ENCODE measurements around the gene BCAR3. TPM values are rescaled to one million over a fixed set of nuclear protein-coding genes. Genes with fewer than 3 reads are reported as not detected.

The BCAR3 gene
- total RNA-seq, 3 donors from 2014 or later (not counting 1 experiment from before 2014, with no cell fraction given): 0.52 to 6.5 (median 2.4) TPM

DNA sequence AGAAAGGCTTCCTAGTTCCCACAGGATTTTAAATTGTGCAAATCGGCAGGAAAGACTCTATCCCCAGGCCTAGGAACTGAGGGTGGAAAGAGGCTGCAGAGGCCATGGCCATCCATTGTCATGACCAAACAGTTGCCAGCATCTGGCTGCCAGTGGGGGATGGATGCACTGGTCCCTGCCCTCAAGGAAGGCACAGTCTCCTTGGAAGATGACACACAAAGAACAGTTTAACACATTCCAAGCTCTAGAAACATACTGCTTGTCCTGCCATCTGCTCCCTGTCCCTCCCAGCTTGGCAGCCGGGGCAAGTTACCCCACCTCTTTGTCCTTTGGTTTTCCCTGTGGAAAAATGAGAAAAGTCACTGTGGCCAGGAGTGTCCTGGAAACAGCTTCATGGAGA lies 83.2 kb downstream of the BCAR3 start:
- H3K27me3 Mint-ChIP-seq (ENCODE audit: low read depth in 2 of 2): peaks cover 0 to 7% of the 10 kb centered on the region in 2 donors
- H3K27ac Mint-ChIP-seq: no peak overlapping the region
- Histone ChIP-seq H3K4me1 (ENCODE audit: control insufficient read depth, insufficient read depth, low read length) (no peaks in the 10 kb centered on the region), H3K27me3 (ENCODE audit: control insufficient read depth, insufficient read depth, low read length) (no peaks in the 10 kb centered on the region), H3K27ac (ENCODE audit: low read length) (no peak overlapping the region), H3K36me3 (ENCODE audit: control insufficient read depth, insufficient read depth, low read length) (no peaks in the 10 kb centered on the region), H3K4me3 (ENCODE audit: low read length) (no peak overlapping the region), H3K9me3 (ENCODE audit: control insufficient read depth, insufficient read depth, low read length) (no peaks in the 10 kb centered on the region)
- TF ChIP-seq, protein P1, sequence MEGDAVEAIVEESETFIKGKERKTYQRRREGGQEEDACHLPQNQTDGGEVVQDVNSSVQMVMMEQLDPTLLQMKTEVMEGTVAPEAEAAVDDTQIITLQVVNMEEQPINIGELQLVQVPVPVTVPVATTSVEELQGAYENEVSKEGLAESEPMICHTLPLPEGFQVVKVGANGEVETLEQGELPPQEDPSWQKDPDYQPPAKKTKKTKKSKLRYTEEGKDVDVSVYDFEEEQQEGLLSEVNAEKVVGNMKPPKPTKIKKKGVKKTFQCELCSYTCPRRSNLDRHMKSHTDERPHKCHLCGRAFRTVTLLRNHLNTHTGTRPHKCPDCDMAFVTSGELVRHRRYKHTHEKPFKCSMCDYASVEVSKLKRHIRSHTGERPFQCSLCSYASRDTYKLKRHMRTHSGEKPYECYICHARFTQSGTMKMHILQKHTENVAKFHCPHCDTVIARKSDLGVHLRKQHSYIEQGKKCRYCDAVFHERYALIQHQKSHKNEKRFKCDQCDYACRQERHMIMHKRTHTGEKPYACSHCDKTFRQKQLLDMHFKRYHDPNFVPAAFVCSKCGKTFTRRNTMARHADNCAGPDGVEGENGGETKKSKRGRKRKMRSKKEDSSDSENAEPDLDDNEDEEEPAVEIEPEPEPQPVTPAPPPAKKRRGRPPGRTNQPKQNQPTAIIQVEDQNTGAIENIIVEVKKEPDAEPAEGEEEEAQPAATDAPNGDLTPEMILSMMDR (IDR thresholded peaks at IDR 0.05): no peak
- 88% methylated on average over 2 of the region's 2 CpGs for WGBS (ENCODE audit: insufficient coverage)
- intact Hi-C loops (cut with micrococcal nuclease): no loop called here
- no peaks in the 10 kb centered on the region for H3K36me3 Mint-ChIP-seq
- no peak for DNase-seq
- no peak for ATAC-seq
- no peaks in the 10 kb centered on the region for H3K9me3 Mint-ChIP-seq
- no peak overlapping the region for H3K4me3 Mint-ChIP-seq
- no peaks in the 10 kb centered on the region for H3K4me1 Mint-ChIP-seq

DNA sequence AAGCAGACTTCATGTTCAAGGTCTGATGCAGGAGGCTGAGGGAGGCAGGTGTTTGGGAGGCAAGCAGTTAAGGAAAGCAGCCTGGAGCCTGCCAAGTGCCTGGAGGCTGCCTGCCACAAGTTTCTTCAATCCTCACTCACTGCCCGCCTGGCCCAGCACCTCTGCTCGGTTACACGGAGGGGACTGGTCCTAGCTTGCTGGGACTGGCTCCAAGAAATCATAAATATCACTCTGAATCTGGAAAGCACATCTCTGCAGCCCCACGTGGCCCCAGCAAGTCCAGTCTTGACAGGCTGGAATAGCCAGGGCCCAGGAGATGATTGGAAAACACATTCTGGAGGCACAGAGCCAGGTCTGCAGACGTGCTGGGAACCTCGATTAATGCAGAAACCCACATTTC lies 83.9 kb downstream of the BCAR3 start:
- Histone ChIP-seq H3K4me3 (ENCODE audit: low read length) (no peak overlapping the region), H3K9me3 (ENCODE audit: control insufficient read depth, insufficient read depth, low read length) (no peaks in the 10 kb centered on the region), H3K27me3 (ENCODE audit: control insufficient read depth, insufficient read depth, low read length) (no peaks in the 10 kb centered on the region), H3K27ac (ENCODE audit: low read length) (no peak overlapping the region), H3K4me1 (ENCODE audit: control insufficient read depth, insufficient read depth, low read length) (no peaks in the 10 kb centered on the region), H3K36me3 (ENCODE audit: control insufficient read depth, insufficient read depth, low read length) (no peaks in the 10 kb centered on the region)
- H3K27ac Mint-ChIP-seq: no peak overlapping the region
- H3K27me3 Mint-ChIP-seq (ENCODE audit: low read depth in 2 of 2): peaks cover 0 to 7% of the 10 kb centered on the region in 2 donors
- no peak overlapping the region for H3K4me3 Mint-ChIP-seq
- intact Hi-C loops (cut with micrococcal nuclease): no loop called here
- H3K36me3 Mint-ChIP-seq: no peaks in the 10 kb centered on the region
- 84% methylated on average over 6 of the region's 6 CpGs for WGBS (ENCODE audit: insufficient coverage)
- H3K4me1 Mint-ChIP-seq: no peaks in the 10 kb centered on the region
- TF ChIP-seq, protein P1 (IDR thresholded peaks at IDR 0.05): no peak
- no peak for ATAC-seq
- no peaks in the 10 kb centered on the region for H3K9me3 Mint-ChIP-seq
- no peak for DNase-seq

DNA sequence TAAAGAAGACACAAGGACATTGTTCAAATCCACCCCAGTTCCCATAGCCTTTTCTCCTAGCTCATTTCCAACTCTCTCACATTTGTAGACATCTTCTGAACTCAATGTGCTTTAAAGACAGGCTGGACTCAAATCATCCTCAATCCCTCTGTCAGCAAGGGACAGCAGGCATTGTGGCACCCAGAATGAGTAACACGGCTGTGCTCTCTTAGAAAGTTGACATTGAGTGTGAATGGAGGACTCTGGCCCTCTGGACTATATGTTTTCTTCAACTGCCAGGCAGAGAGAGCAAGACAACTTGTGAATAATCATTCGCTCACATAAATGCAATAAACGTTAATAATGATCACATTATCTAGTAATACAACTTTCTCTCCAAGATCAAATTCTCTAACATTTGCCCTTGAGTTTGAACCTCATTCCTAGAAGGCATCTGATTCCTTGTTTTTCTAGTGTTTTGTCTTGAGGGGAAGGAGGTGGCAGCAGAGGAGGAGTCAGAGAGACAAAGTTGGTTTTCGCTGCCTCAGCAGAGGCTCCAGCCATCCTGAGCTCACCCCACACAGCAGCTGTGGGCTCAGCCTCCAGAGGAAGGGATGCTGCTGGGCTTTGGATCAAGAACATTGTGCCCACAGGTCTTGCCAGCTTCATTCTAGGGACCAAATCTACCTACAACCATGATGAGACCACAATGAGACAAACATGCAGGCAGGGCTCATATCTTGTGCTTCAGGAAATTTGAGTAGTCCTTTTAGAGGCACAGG lies 85.1 kb downstream of the BCAR3 start:
- Histone ChIP-seq H3K27ac (ENCODE audit: low read length) (no peak overlapping the region), H3K4me1 (ENCODE audit: control insufficient read depth, insufficient read depth, low read length) (peaks cover 8% of the 10 kb centered on the region), H3K4me3 (ENCODE audit: low read length) (no peak overlapping the region), H3K9me3 (ENCODE audit: control insufficient read depth, insufficient read depth, low read length) (no peaks in the 10 kb centered on the region), H3K36me3 (ENCODE audit: control insufficient read depth, insufficient read depth, low read length) (no peaks in the 10 kb centered on the region), H3K27me3 (ENCODE audit: control insufficient read depth, insufficient read depth, low read length) (no peaks in the 10 kb centered on the region)
- intact Hi-C loops (cut with micrococcal nuclease): no loop called here
- H3K36me3 Mint-ChIP-seq: no peaks in the 10 kb centered on the region
- no peak overlapping the region for H3K27ac Mint-ChIP-seq
- H3K27me3 Mint-ChIP-seq (ENCODE audit: low read depth in 2 of 2): peaks cover 0 to 7% of the 10 kb centered on the region in 2 donors
- DNase-seq: no peak
- no peaks in the 10 kb centered on the region for H3K9me3 Mint-ChIP-seq
- no peak overlapping the region for H3K4me3 Mint-ChIP-seq
- no peak for ATAC-seq
- WGBS (ENCODE audit: insufficient coverage): 87% methylated on average over 4 of the region's 4 CpGs
- TF ChIP-seq, protein P1 (IDR thresholded peaks at IDR 0.05): no peak
- H3K4me1 Mint-ChIP-seq: peaks cover 6 to 10% of the 10 kb centered on the region in 2 donors

DNA sequence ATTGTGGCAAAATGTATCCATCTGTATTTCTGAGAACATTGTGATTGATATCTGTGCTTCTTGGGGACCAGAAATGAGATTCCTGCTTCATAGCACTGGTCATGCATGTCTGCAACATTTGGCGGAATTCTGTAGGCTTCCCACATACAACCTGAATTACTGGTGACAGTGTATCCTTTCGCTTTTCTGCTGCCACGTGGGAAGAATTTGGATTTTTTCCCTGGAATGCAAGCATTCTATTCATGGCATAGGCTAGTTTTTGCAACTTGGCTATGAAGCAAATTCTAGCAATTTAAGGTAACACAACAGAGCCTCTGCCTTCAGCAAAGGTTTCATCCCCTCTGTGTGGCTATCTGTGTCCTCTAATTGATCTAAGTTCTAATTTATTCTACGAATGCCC lies 85.9 kb downstream of the BCAR3 start:
- H3K9me3 Mint-ChIP-seq: no peaks in the 10 kb centered on the region
- no peaks in the 10 kb centered on the region for H3K36me3 Mint-ChIP-seq
- no peak overlapping the region for H3K4me3 Mint-ChIP-seq
- Histone ChIP-seq H3K9me3 (ENCODE audit: control insufficient read depth, insufficient read depth, low read length) (no peaks in the 10 kb centered on the region), H3K27me3 (ENCODE audit: control insufficient read depth, insufficient read depth, low read length) (no peaks in the 10 kb centered on the region), H3K4me1 (ENCODE audit: control insufficient read depth, insufficient read depth, low read length) (peaks cover 14% of the 10 kb centered on the region), H3K4me3 (ENCODE audit: low read length) (no peak overlapping the region), H3K36me3 (ENCODE audit: control insufficient read depth, insufficient read depth, low read length) (no peaks in the 10 kb centered on the region), H3K27ac (ENCODE audit: low read length) (no peak overlapping the region)
- no peak overlapping the region for H3K27ac Mint-ChIP-seq
- intact Hi-C loops (cut with micrococcal nuclease): no loop called here
- peaks cover 0 to 7% of the 10 kb centered on the region in 2 donors for H3K27me3 Mint-ChIP-seq (ENCODE audit: low read depth in 2 of 2)
- no peak for DNase-seq
- WGBS (ENCODE audit: insufficient coverage): 94% methylated on average over 4 of the region's 4 CpGs
- no peak for ATAC-seq
- TF ChIP-seq, protein P1 (IDR thresholded peaks at IDR 0.05): no peak
- peaks cover 9 to 12% of the 10 kb centered on the region in 2 donors for H3K4me1 Mint-ChIP-seq

Data from natural killer cell (primary cell).